GM13977 (cell line): ENCODE data around the gene MAGI2.
A peak's percentile ranks its signal among the peaks of the same experiment; 100 is the strongest.

Experiments
- DNase-seq: peaks from one replicate; pipeline ENCODE4 v3.0.0; 2012; ENCODE audit warnings: low spot score
- CTCF ChIP-seq: IDR thresholded peaks from 2 replicates; pipeline ENCODE4 v1.5.1; 2012; ENCODE audit warnings: mild to moderate bottlenecking, control low read depth; ENCODE audit not compliant: insufficient read depth; ENCODE audit errors: extremely low read depth, missing control alignments
- in situ Hi-C: fragments of 300-500 bp; cut with MboI; formaldehyde crosslinking; loops from one replicate; pipeline ENCODE4 v1.12.0; 2022; ENCODE audit warnings: low sequenced_read_pairs, low pct_unique_long_range_greater_than_20kb, mixed read lengths, inconsistent platforms; ENCODE audit not compliant: unreplicated experiment

MAGI2 gene

GRCh38 chr7:79282882-79283602 is 170.4 kb downstream of the MAGI2 start:
- in situ Hi-C loops: no loop called here
- no peak for DNase-seq
- no peak for TF ChIP-seq CTCF

GRCh38 chr7:79282070-79282694 is 171.3 kb downstream of the MAGI2 start:
- in situ Hi-C loops: no loop called here
- DNase-seq: no peak
- TF ChIP-seq CTCF: no peak

DNA sequence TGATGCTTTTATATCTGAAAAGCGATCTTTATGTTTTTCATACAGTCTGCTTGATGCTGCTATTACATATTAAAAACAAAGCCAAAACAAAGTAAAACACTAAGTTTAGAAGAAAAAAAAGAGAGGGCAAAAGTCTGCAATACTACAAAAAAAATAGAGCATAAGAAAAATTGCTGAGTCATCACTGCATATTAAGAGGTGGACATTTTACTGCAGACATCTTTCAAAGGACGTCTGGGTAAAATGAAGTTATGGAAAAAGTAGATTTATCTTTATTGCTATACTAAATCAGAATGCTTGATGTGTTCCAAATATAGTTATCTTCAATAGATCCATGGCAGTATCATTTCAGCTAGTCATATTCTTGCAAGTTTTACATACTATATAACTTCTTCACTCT is 172.0 kb downstream of the MAGI2 start:
- DNase-seq: no peak
- in situ Hi-C loops: no loop called here
- no peak for TF ChIP-seq CTCF

DNA sequence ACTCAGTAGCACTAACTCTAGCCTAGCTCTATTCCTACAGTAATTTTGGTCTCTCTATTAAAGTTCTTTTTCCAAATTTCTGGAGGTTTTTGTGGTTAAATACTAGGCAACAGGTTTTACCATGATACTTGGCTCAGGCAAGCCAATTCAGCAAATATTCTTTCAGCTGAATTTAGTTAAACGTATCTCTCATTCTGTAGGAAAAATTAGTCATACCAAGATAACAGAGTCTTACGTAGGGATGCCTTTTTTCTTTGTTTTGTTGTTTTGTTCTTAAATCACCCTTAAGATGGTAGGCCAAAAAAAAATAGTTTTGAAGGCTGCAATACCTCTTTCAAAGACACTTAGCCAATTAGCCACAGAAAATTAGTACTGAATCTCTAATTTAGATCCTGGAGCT is 180.5 kb downstream of the MAGI2 start:
- in situ Hi-C loops: no loop called here
- no peak for DNase-seq
- no peak for TF ChIP-seq CTCF

DNA sequence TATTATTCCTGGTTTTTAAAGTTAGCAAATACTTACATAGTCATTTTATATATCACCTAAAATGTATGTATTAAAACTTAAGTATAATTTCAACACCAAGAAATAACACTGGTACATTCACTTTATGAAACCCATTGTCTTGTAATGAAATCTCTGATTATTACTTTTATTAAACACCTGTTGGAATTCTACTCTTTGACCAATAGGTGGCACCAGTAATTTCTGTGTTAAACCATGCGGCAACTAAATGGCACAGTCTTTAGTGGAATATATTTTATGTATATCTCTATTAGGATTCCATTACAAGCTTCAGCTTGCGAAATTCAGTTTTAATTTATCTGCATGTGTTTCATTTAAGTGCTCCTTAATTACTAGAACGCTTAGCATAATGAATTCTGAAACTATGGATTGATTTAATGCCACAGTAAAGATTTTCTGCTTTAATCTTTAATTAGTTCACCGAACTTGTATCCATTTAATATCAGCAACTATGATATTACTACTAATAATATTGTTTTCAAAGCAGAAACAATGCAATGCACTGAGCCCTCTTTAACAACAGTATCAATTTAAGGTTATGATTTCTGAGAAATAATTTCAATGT is 181.3 kb downstream of the MAGI2 start:
- DNase-seq: peak; percentile 16
- TF ChIP-seq CTCF: peak; percentile 52
- in situ Hi-C loops: no loop called here

- no peak for TF ChIP-seq CTCF
- no peak for DNase-seq
- in situ Hi-C loops: no loop called here
These were observed 184.7 kb downstream of the MAGI2 start for GRCh38 chr7:79268730-79269129.
